ENCODE results near the gene TMSB10. TPM values are rescaled to one million over a fixed set of nuclear protein-coding genes. Genes with fewer than 3 reads are reported as not detected.

The TMSB10 gene
- polyA plus RNA-seq, 1 donor (not counting 4 experiments of a cell fraction or from before 2014, with no cell fraction given), result 3,595 TPM

DNA sequence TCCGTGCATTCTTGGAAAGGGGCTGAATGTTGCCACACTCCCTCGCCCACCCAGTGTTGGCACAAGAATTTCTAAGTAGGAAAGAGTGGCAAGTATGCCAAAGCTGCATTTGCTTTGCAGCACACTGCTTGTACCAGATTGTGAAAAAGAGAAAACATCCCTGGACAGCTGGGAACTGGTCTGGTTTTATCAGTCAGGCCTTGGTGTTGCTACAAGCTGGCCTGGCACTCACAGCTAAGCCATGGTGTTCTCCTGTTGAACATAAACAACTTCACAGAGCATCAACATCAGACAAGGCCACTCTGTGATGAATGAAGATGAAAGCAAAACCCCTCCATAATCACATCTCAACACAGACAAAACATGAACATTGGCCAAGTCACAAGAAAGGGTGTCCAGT lies 20.3 kb upstream of the TMSB10 start:
- H3K9me1 ChIP-seq (ENCODE audit: control insufficient read depth, extremely low read depth, insufficient read depth, low read length), result no peaks in the 10 kb centered on the region
- H3K9me3 ChIP-seq (ENCODE audit: control insufficient read depth, low read depth, low read length), result no peaks in the 10 kb centered on the region
- no peak overlapping the region for H3K9ac ChIP-seq (ENCODE audit: control insufficient read depth, extremely low read depth, insufficient read depth, low read length)
- no peak overlapping the region for H2AFZ ChIP-seq (ENCODE audit: control insufficient read depth, low read length)
- dilution Hi-C loops (cut with MboI; ENCODE audit: extremely low pct_ligation_motif_present, low sequenced_read_pairs), result no loop called here
- FAIRE-seq (no peak), DNase-seq (ENCODE audit: low read depth, low spot score) (no peak)
- H3K4me2 ChIP-seq (ENCODE audit: control insufficient read depth, extremely low read depth, insufficient read depth, low read depth, low read length), result no peak overlapping the region
- no peak overlapping the region for H3K4me3 ChIP-seq (ENCODE audit: control insufficient read depth in 2 of 3, extremely low read depth in 1 of 3, insufficient read depth in 2 of 3, low read depth in 1 of 3, low read length in 3 of 3)
- H3K4me1 ChIP-seq (ENCODE audit: control insufficient read depth, extremely low read depth, insufficient read depth, low read length), result peaks cover 21% of the 10 kb centered on the region
- H3K36me3 ChIP-seq (ENCODE audit: control insufficient read depth in 2 of 2, extremely low read depth in 1 of 2, insufficient read depth in 2 of 2, low read length in 2 of 2), result no peaks in the 10 kb centered on the region
- TF ChIP-seq EZH2 (IDR thresholded peaks at IDR 0.05; ENCODE audit: low read length), result no peak
- TF ChIP-seq, protein P1, sequence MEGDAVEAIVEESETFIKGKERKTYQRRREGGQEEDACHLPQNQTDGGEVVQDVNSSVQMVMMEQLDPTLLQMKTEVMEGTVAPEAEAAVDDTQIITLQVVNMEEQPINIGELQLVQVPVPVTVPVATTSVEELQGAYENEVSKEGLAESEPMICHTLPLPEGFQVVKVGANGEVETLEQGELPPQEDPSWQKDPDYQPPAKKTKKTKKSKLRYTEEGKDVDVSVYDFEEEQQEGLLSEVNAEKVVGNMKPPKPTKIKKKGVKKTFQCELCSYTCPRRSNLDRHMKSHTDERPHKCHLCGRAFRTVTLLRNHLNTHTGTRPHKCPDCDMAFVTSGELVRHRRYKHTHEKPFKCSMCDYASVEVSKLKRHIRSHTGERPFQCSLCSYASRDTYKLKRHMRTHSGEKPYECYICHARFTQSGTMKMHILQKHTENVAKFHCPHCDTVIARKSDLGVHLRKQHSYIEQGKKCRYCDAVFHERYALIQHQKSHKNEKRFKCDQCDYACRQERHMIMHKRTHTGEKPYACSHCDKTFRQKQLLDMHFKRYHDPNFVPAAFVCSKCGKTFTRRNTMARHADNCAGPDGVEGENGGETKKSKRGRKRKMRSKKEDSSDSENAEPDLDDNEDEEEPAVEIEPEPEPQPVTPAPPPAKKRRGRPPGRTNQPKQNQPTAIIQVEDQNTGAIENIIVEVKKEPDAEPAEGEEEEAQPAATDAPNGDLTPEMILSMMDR (optimal IDR thresholded peaks at IDR 0.05 in 1 of 3, IDR thresholded peaks at IDR 0.05 in 1 of 3, conservative IDR thresholded peaks at IDR 0.05 in 1 of 3; ENCODE audit: extremely low read depth in 1 of 3, insufficient read depth in 2 of 3, low read length in 3 of 3), result no peak
- H3K79me2 ChIP-seq (ENCODE audit: control insufficient read depth, insufficient read depth, low read length), result no peaks in the 10 kb centered on the region
- H3K27ac ChIP-seq (ENCODE audit: control insufficient read depth, insufficient read depth, low read length), result no peak overlapping the region
- no peaks in the 10 kb centered on the region for H4K20me1 ChIP-seq (ENCODE audit: control insufficient read depth, extremely low read depth, insufficient read depth, low read length)
- peaks cover 18% of the 10 kb centered on the region for H3K27me3 ChIP-seq (ENCODE audit: control insufficient read depth, extremely low read depth, insufficient read depth, low read length)

DNA sequence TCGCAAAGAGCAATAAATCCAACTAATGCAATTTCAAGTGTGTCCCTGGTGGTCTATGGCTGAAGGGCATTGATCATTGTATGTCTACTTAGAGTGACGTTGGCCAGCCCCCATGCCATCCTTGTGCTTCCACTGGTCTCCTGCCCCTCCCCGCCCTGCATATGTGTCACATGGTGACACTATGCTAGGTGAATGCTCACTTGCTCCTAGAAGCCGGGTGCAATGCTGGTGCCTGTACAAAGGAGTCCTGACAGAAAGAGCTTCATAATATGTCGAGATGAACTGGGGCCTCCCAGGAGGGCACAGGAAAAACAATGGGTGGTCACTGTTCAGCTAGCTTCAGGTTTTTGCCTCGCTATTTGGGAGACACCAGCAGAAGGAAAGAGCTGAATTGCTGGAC lies 18.7 kb upstream of the TMSB10 start:
- no peak for DNase-seq (ENCODE audit: low read depth, low spot score)
- H3K9ac ChIP-seq (ENCODE audit: control insufficient read depth, extremely low read depth, insufficient read depth, low read length), result no peak overlapping the region
- H2AFZ ChIP-seq (ENCODE audit: control insufficient read depth, low read length), result no peak overlapping the region
- TF ChIP-seq, protein P1 (optimal IDR thresholded peaks at IDR 0.05 in 1 of 3, IDR thresholded peaks at IDR 0.05 in 1 of 3, conservative IDR thresholded peaks at IDR 0.05 in 1 of 3; ENCODE audit: extremely low read depth in 1 of 3, insufficient read depth in 2 of 3, low read length in 3 of 3), result no peak
- TF ChIP-seq EZH2 (IDR thresholded peaks at IDR 0.05; ENCODE audit: low read length), result no peak
- no peaks in the 10 kb centered on the region for H4K20me1 ChIP-seq (ENCODE audit: control insufficient read depth, extremely low read depth, insufficient read depth, low read length)
- no peak for FAIRE-seq
- H3K9me3 ChIP-seq (ENCODE audit: control insufficient read depth, low read depth, low read length), result no peaks in the 10 kb centered on the region
- H3K4me2 ChIP-seq (ENCODE audit: control insufficient read depth, extremely low read depth, insufficient read depth, low read depth, low read length), result no peak overlapping the region
- no peak overlapping the region for H3K4me3 ChIP-seq (ENCODE audit: control insufficient read depth in 2 of 3, extremely low read depth in 1 of 3, insufficient read depth in 2 of 3, low read depth in 1 of 3, low read length in 3 of 3)
- dilution Hi-C loops (cut with MboI; ENCODE audit: extremely low pct_ligation_motif_present, low sequenced_read_pairs), result no loop called here
- no peaks in the 10 kb centered on the region for H3K36me3 ChIP-seq (ENCODE audit: control insufficient read depth in 2 of 2, extremely low read depth in 1 of 2, insufficient read depth in 2 of 2, low read length in 2 of 2)
- H3K4me1 ChIP-seq (ENCODE audit: control insufficient read depth, extremely low read depth, insufficient read depth, low read length), result peaks cover 10% of the 10 kb centered on the region
- H3K79me2 ChIP-seq (ENCODE audit: control insufficient read depth, insufficient read depth, low read length), result no peaks in the 10 kb centered on the region
- peaks cover 1% of the 10 kb centered on the region for H3K27me3 ChIP-seq (ENCODE audit: control insufficient read depth, extremely low read depth, insufficient read depth, low read length)
- no peak overlapping the region for H3K27ac ChIP-seq (ENCODE audit: control insufficient read depth, insufficient read depth, low read length)
- no peaks in the 10 kb centered on the region for H3K9me1 ChIP-seq (ENCODE audit: control insufficient read depth, extremely low read depth, insufficient read depth, low read length)

Data from keratinocyte (primary cell).